Left hindlimb (tissue), 1 donor: ENCODE data around the gene COQ3.

Source experiments
- DNase-seq: peaks from one replicate; pipeline ENCODE4 v3.0.0-alpha.2; 2018

COQ3 gene

GRCh38 chr6:99330159-99330558 lies 63.8 kb downstream of the COQ3 start:
- DNase-seq, result no peak

DNA sequence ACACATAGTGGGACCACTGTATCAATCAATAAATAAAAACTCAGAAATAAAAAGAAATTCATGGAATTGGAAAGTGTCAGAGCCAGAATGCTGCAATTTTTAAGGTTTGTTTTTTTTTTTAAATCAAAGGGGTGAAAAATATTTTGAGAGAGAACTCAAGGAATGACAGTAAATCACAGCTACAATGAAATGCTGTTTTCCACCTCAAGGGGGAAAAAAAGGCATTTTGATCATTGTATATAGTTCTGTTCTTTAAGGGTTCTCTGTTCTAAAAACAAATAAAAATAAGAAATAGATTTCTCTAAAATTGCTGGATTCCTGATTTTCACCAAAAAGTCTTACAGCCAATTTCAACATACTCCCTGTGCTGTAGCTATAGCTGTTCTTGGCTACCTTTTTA lies 69.0 kb downstream of the COQ3 start:
- no peak for DNase-seq
